Measurements from ENCODE around the gene DKC1. TPM values are rescaled to one million over a fixed set of nuclear protein-coding genes. Genes with fewer than 3 reads are reported as not detected.

DKC1 gene
- total RNA-seq, 3 donors from 2014 or later = 29.4 to 36.0 (median 31.7) TPM

DNA sequence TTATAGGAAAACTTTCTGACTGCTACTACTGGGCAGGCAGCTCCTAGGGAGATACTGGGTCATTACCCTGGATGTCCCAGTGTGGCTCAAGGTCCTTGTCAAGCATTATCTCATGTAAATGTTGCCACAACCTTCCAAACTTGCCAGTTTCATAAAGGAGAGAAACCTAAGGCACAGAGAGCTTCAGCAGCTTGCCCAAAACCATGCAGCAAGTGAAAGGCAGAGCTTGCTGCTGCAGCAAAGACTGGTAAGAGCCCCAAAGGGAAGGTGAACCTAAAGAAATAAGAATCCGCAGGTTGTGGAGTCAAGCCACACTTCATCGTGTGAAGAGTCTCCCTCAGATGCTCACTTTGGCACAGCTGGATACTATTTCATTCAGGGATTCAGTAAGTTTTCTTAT, 40.3 kb downstream of the DKC1 start:
- Histone ChIP-seq H3K9me3 (no peaks in the 10 kb centered on the region), H3K4me3 (no peak overlapping the region), H3K4me1 (ENCODE audit: low read depth) (peaks cover 17% of the 10 kb centered on the region), H3K36me3 (ENCODE audit: low read depth) (no peaks in the 10 kb centered on the region)
- intact Hi-C loops (cut with DNase I, micrococcal nuclease) = no loop called here
- TF ChIP-seq, protein P1, sequence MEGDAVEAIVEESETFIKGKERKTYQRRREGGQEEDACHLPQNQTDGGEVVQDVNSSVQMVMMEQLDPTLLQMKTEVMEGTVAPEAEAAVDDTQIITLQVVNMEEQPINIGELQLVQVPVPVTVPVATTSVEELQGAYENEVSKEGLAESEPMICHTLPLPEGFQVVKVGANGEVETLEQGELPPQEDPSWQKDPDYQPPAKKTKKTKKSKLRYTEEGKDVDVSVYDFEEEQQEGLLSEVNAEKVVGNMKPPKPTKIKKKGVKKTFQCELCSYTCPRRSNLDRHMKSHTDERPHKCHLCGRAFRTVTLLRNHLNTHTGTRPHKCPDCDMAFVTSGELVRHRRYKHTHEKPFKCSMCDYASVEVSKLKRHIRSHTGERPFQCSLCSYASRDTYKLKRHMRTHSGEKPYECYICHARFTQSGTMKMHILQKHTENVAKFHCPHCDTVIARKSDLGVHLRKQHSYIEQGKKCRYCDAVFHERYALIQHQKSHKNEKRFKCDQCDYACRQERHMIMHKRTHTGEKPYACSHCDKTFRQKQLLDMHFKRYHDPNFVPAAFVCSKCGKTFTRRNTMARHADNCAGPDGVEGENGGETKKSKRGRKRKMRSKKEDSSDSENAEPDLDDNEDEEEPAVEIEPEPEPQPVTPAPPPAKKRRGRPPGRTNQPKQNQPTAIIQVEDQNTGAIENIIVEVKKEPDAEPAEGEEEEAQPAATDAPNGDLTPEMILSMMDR (IDR thresholded peaks at IDR 0.05) = no peak
- ATAC-seq (no peak), DNase-seq (no peak)

GRCh38 chrX:154804261-154804956, 41.7 kb downstream of the DKC1 start:
- Histone ChIP-seq H3K4me1 (ENCODE audit: low read depth) (peaks cover 10% of the 10 kb centered on the region), H3K36me3 (ENCODE audit: low read depth) (no peaks in the 10 kb centered on the region), H3K9me3 (no peaks in the 10 kb centered on the region), H3K4me3 (no peak overlapping the region)
- intact Hi-C loops (cut with DNase I, micrococcal nuclease) = no loop called here
- ATAC-seq (no peak), DNase-seq (no peak)
- TF ChIP-seq, protein P1 (IDR thresholded peaks at IDR 0.05) = no peak

DNA sequence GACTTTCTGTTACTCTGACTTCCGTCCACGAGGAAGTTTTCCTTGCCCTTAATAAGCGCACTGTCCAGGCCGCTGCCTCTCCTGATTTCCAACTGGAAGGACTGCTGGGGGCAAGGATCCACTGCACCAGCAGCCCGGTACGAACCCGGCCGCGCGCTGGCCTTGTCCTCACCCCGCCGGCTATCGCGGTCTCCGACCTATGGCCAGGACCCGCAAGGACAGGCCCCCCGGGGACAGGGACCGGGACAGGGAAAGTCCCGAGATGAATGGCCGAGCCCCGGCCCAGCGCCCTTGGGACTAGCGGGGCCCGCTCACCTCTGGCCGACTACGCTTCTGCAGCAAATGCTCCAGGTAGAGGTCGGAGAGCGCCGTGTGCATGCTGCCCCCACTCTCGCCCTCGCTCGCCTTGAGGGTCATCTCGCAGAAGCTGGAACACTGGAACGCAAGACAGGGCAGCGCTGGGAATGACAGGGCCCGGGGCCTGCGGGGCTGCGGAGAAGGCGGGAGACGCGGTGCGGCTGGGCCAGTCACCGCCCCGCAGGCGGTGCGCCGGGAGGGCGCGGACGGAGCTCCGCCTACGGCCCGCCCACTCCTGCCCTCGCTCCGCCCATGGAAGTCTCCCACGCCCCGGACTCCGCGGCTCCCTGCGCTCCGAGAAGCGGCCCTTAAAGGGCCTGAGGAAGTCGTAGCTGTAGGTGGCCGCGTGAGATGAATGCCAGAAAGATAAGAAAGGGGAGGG, 42.5 kb downstream of the DKC1 start, which contains the start of gene MPP1:
Gene MPP1, minus strand, starts transcription at position 529 of the 739 bp plus-strand sequence. Its CDS starts 112 bp downstream, at position 417.
- ATAC-seq (peak; percentile 98), DNase-seq (peak; percentile 75 to 89 (median 86))
- peaks cover 9% of the 10 kb centered on the region for H3K4me1 ChIP-seq (ENCODE audit: low read depth)
- no peaks in the 10 kb centered on the region for H3K36me3 ChIP-seq (ENCODE audit: low read depth)
- no peaks in the 10 kb centered on the region for H3K9me3 ChIP-seq
- no peak within 1 kb of the TSS for H3K4me3 ChIP-seq
- intact Hi-C loops (cut with DNase I, micrococcal nuclease) = no loop called here
- TF ChIP-seq, protein P1 (IDR thresholded peaks at IDR 0.05) = no peak

- ATAC-seq (peak; percentile 72), DNase-seq (no peak)
- intact Hi-C loops (cut with DNase I, micrococcal nuclease) = no loop called here
- H3K4me1 ChIP-seq (ENCODE audit: low read depth) = peaks cover 8% of the 10 kb centered on the region
- H3K36me3 ChIP-seq (ENCODE audit: low read depth) = no peaks in the 10 kb centered on the region
- no peak overlapping the region for H3K4me3 ChIP-seq
- TF ChIP-seq, protein P1 (IDR thresholded peaks at IDR 0.05) = no peak
- H3K9me3 ChIP-seq = no peaks in the 10 kb centered on the region
Observed at GRCh38 chrX:154805696-154806091, 43.0 kb downstream of the DKC1 start.

DNA sequence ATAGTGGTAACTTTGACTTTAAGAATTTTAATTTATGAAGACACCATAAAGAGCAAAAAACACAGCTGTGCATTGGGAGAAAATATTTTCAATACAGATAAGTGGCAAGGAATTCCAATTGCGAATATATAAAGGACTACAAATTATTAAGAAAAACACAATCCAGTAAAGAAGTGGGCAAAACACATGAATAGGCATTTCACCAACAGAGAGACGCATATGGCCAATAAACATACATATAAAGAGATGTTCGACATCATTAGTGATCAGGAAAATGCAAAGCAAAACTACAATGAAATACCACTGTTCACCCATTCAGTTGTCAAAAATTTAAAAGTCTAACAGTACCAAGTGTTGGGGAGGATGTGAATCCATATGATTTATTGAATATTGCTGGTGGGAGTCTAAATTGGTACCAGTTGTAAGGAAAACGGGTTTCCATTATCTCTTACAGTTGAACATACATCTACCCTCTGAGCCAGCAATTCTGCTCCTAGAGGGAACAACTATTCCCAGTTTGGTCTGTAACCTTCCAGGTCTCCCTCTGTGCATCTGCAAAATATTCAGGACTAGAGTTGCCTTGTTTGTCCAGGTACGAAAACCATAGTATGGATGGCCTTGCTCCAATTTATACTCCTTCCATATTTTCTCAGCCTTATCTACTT, 44.3 kb downstream of the DKC1 start:
- Histone ChIP-seq H3K4me1 (ENCODE audit: low read depth) (peaks cover 4% of the 10 kb centered on the region), H3K36me3 (ENCODE audit: low read depth) (no peaks in the 10 kb centered on the region), H3K4me3 (no peak overlapping the region), H3K9me3 (no peaks in the 10 kb centered on the region)
- DNase-seq (no peak), ATAC-seq (no peak)
- intact Hi-C loops (cut with DNase I, micrococcal nuclease) = no loop called here
- TF ChIP-seq, protein P1 (IDR thresholded peaks at IDR 0.05) = no peak

Measured in mucosa of descending colon (tissue), 3 donors.